Glomerular endothelial cell (primary cell): Measurements from ENCODE around the gene E2F4. TPM values are rescaled to one million over a fixed set of nuclear protein-coding genes. Genes with fewer than 3 reads are reported as not detected.

ENCODE experiments used
- DNase-seq: peaks from one replicate; pipeline ENCODE4 v3.0.0-alpha.2; 2011; ENCODE audit warnings: low read depth, low spot score; ENCODE audit errors: extremely low read depth
- total RNA-seq: library from RNA; depleted of rRNA; stranded (reverse); fragments of >200 nt; gene quantifications from 2 replicates; pipeline ENCODE4 v1.2.3, GENCODE V29; 2015

Gene E2F4
- total RNA-seq, 1 donor from 2014 or later: 122 TPM

- DNase-seq: no peak
Measured at GRCh38 chr16:67173323-67173722, 18.6 kb upstream of the E2F4 start.

- no peak for DNase-seq
Measured at GRCh38 chr16:67173808-67174705, 17.9 kb upstream of the E2F4 start.

GRCh38 chr16:67174706-67175231 lies 17.2 kb upstream of the E2F4 start:
- DNase-seq: no peak

GRCh38 chr16:67176662-67177061 lies 15.3 kb upstream of the E2F4 start:
- no peak for DNase-seq

- DNase-seq: no peak
Measured at GRCh38 chr16:67177743-67178699, 13.9 kb upstream of the E2F4 start.

GRCh38 chr16:67179421-67180080 lies 12.4 kb upstream of the E2F4 start:
- DNase-seq: no peak

- no peak for DNase-seq
Measured at GRCh38 chr16:67180166-67180565, 11.8 kb upstream of the E2F4 start.

- no peak for DNase-seq
Measured at GRCh38 chr16:67181346-67181745, 10.6 kb upstream of the E2F4 start.

- no peak for DNase-seq
Measured at GRCh38 chr16:67182288-67182687, 9.7 kb upstream of the E2F4 start.

GRCh38 chr16:67183284-67183626 lies 8.7 kb upstream of the E2F4 start:
- no peak for DNase-seq

GRCh38 chr16:67183627-67184452 lies 8.1 kb upstream of the E2F4 start, which contains the start of gene MATCAP1:
TSS of gene MATCAP1 (minus strand) at chr16:67183963. CDS start at chr16:67180610, 3,353 bp downstream.
- DNase-seq: peak; percentile 73

GRCh38 chr16:67184453-67184994 lies 7.4 kb upstream of the E2F4 start:
- no peak for DNase-seq

- DNase-seq: no peak
Measured at GRCh38 chr16:67184995-67185650, 6.8 kb upstream of the E2F4 start.

GRCh38 chr16:67185651-67186134 lies 6.3 kb upstream of the E2F4 start:
- DNase-seq: no peak

GRCh38 chr16:67186550-67186950 lies 5.4 kb upstream of the E2F4 start:
- no peak for DNase-seq

- no peak for DNase-seq
Measured at GRCh38 chr16:67187175-67187890, 4.6 kb upstream of the E2F4 start.

GRCh38 chr16:67188323-67188722 lies 3.6 kb upstream of the E2F4 start:
- no peak for DNase-seq

GRCh38 chr16:67188798-67189197 lies 3.2 kb upstream of the E2F4 start:
- no peak for DNase-seq
